ENCODE measurements around the gene ERICH6.

ERICH6 gene

GRCh38 chr3:150613709-150614480 lies 89.8 kb downstream of the ERICH6 start:
- DNase-seq (ENCODE audit: low spot score), result no peak
- no peak for FAIRE-seq

GRCh38 chr3:150613034-150613433 lies 90.7 kb downstream of the ERICH6 start:
- FAIRE-seq, result no peak

GRCh38 chr3:150612494-150612893 lies 91.2 kb downstream of the ERICH6 start:
- no peak for FAIRE-seq
- DNase-seq (ENCODE audit: low spot score), result no peak

More at GRCh38 chr3:150613034-150613433, 90.7 kb downstream of the ERICH6 start:
- DNase-seq (ENCODE audit: low spot score), result no peak

DNA sequence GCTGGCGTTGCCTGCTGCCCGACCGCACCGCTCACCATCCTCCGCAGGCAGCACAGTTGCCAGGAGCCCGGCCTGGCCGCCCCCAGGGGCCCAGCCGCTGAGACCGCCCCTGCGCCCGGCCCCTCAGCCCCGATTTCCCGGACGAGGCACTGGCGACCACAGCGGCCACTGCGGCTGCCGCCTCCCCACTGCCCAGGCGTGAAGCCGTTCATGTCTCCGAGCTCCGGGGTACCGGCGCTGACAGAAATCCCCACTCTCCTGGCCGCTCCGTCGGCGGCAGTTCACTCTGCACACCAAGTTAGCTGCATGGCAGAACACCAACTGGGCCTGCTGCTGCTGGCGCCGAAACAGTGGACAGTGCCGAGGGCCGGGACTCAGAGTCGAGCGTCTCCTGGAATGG lies 92.1 kb downstream of the ERICH6 start:
- DNase-seq (ENCODE audit: low spot score) (no peak), FAIRE-seq (no peak)

DNA sequence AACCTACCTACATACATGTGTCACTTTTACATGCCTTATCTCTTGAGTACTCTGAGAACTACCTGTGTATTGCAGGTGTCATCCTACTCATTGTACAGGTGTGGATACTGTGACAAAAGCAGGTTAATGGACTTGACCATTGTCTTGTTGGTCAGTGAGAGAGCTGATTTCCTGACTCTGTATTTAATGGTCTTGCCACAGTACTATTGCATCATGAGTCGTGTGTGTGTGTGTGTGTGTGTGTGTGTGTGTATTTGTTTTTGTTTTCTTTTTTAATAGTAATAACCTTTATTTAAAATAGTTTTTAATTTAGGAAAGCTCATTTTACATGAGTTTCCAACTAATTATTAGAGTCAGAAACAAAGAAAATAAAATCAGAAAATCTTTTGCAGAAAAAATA lies 92.9 kb downstream of the ERICH6 start:
- DNase-seq (ENCODE audit: low spot score), result no peak
- no peak for FAIRE-seq

DNA sequence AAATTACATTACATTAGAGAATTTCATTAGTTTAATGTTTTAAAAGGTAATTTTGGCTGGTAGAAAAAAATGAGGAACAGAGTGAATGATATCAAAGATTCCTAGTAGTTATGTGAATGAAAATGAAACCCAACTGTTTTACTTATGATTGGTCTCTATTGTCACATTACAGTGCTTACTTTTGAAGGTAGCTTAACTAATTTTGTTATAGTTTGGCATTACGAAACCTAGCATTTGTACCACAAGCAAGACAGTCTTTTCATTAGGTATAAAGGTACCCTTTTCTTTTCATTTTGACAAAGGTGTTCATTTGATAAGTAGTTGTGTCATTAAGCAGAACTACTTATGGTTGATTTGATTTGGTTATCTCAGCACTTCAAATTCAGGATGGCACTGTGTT lies 93.7 kb downstream of the ERICH6 start:
- FAIRE-seq (no peak), DNase-seq (ENCODE audit: low spot score) (no peak)

Data from urothelium cell line (cell line).